H1 (cell line): ENCODE results near the gene UCN3. TPM values are rescaled to one million over a fixed set of nuclear protein-coding genes. Genes with fewer than 3 reads are reported as not detected.

Experiments
- CTCF ChIA-PET: fragments of 300-600 bp; sonication (Branson Sonifier 250); formaldehyde crosslinking; loops from one replicate; lab custom pipeline; 2021; ENCODE audit not compliant: partially characterized antibody; lab: Charles Lee
- POLR2A ChIA-PET: fragments of 300-600 bp; sonication (Branson Sonifier 250); formaldehyde crosslinking; loops from one replicate; lab custom pipeline; 2021; ENCODE audit warnings: inconsistent platforms; ENCODE audit not compliant: partially characterized antibody; lab: Charles Lee
- DNase-seq, 2 experiments: peaks; one replicate each; pipeline versions ENCODE4 v3.0.0 to v3.0.0-alpha.2; 2010 to 2022; ENCODE audit warnings: low spot score in 2 of 2, low read depth in 1 of 2, mixed read lengths in 1 of 2
- FAIRE-seq: peaks from 2 replicates; lab custom pipeline; 2011; peaks lifted over from hg19 to GRCh38; lab: Jason Lieb, UNC
- H2AFZ ChIP-seq: 2 replicates; pipeline ENCODE4 v1.8.1; 2012; ENCODE audit warnings: low read length, inconsistent platforms
- H2AK5ac ChIP-seq: 2 replicates; pipeline ENCODE4 v1.6.1; 2013; ENCODE audit warnings: low read depth, low read length
- H2BK120ac ChIP-seq: replicated peaks from 2 replicates; pipeline ENCODE3; 2013; ENCODE audit warnings: low read depth, low read length, inconsistent platforms
- H2BK12ac ChIP-seq: 2 replicates; pipeline ENCODE4 v1.6.1; 2013; ENCODE audit warnings: low read depth, low read length
- H2BK15ac ChIP-seq: 2 replicates; pipeline ENCODE4 v1.6.1; 2013; ENCODE audit warnings: low read length
- H2BK20ac ChIP-seq: 2 replicates; pipeline ENCODE4 v1.6.1; 2013; ENCODE audit warnings: low read length
- H2BK5ac ChIP-seq: 2 replicates; pipeline ENCODE4 v1.6.1; 2013; ENCODE audit warnings: low read depth, low read length
- H3K14ac ChIP-seq: 2 replicates; pipeline ENCODE4 v1.6.1; 2013; ENCODE audit warnings: inconsistent platforms; ENCODE audit not compliant: insufficient read length
- H3K18ac ChIP-seq: 2 replicates; pipeline ENCODE4 v1.6.1; 2013; ENCODE audit warnings: low read length; ENCODE audit errors: extremely low read depth
- H3K23ac ChIP-seq: 2 replicates; pipeline ENCODE4 v1.6.1; 2013; ENCODE audit warnings: inconsistent platforms; ENCODE audit not compliant: insufficient read length
- H3K23me2 ChIP-seq: 2 replicates; pipeline ENCODE4 v1.6.1; 2013; ENCODE audit warnings: low read depth, low read length
- H3K27ac ChIP-seq: 2 replicates; pipeline ENCODE4 v1.6.1; 2011; ENCODE audit warnings: low read depth, low read length, inconsistent platforms
- H3K27me3 ChIP-seq, 4 experiments: replicated peaks in 1 of 4; 1 replicate in 1 of 4; 2 replicates in 3 of 4; pipeline versions ENCODE4 v1.6.1 to v1.8.1; 2011 to 2013; ENCODE audit warnings: low read length in 3 of 4, mild to moderate bottlenecking in 3 of 4, inconsistent platforms in 2 of 4, mixed read lengths in 2 of 4, moderate library complexity in 1 of 4; ENCODE audit not compliant: control insufficient read depth in 3 of 4, insufficient read depth in 3 of 4; ENCODE audit errors: extremely low read depth in 1 of 4
- H3K36me3 ChIP-seq, 4 experiments: 2 replicates each; pipeline versions ENCODE4 v1.6.1 to v1.8.1; 2011 to 2013; ENCODE audit warnings: mild to moderate bottlenecking in 4 of 4, low read length in 3 of 4, moderate library complexity in 2 of 4, control low read depth in 1 of 4, inconsistent platforms in 1 of 4; ENCODE audit not compliant: insufficient read depth in 4 of 4, control insufficient read depth in 2 of 4
- H3K4ac ChIP-seq: replicated peaks from 2 replicates; pipeline ENCODE3; 2013; ENCODE audit warnings: low read length, low read depth, mixed read lengths, inconsistent platforms; ENCODE audit not compliant: insufficient read length
- H3K4me1 ChIP-seq, 4 experiments: replicated peaks in 1 of 4; 1 replicate in 1 of 4; 2 replicates in 3 of 4; pipeline versions ENCODE4 v1.6.1 to v1.8.1; 2011 to 2013; ENCODE audit warnings: low read length in 3 of 4, inconsistent platforms in 2 of 4, mixed read lengths in 1 of 4; ENCODE audit not compliant: insufficient read depth in 4 of 4, control insufficient read depth in 3 of 4
- H3K4me2 ChIP-seq, 2 experiments: 2 replicates each; pipeline versions ENCODE4 v1.6.1 to v1.8.1; 2011 to 2013; ENCODE audit warnings: low read depth in 2 of 2, low read length in 2 of 2, control low read depth in 1 of 2, inconsistent platforms in 1 of 2, mild to moderate bottlenecking in 1 of 2; ENCODE audit not compliant: insufficient read depth in 1 of 2
- H3K4me3 ChIP-seq, 4 experiments: fragments of 200-600, 300-600 bp in 1 of 4; sonication (generic), shearing (Covaris generic), sonication (Bioruptor Twin) in 1 of 4; 2 replicates each; pipeline versions ENCODE4 v1.5.1 to v1.8.1; 2011 to 2016; ENCODE audit warnings: low read length in 4 of 4, low read depth in 3 of 4, control low read depth in 2 of 4, inconsistent platforms in 2 of 4, mild to moderate bottlenecking in 2 of 4, mixed read lengths in 1 of 4, moderate library complexity in 1 of 4; ENCODE audit not compliant: insufficient read depth in 2 of 4; ENCODE audit errors: extremely low read depth in 1 of 4
- H3K56ac ChIP-seq: replicated peaks from 2 replicates; pipeline ENCODE3; 2013; ENCODE audit warnings: low read depth, mild to moderate bottlenecking, mixed read lengths, low read length, inconsistent platforms; ENCODE audit not compliant: insufficient read length
- H3K79me1 ChIP-seq: 2 replicates; pipeline ENCODE4 v1.6.1; 2013; ENCODE audit warnings: low read depth, low read length, control low read depth
- H3K79me2 ChIP-seq, 2 experiments: 2 replicates each; pipeline versions ENCODE4 v1.6.1 to v1.8.1; 2012 to 2013; ENCODE audit warnings: low read length in 2 of 2, mild to moderate bottlenecking in 2 of 2, inconsistent platforms in 1 of 2; ENCODE audit not compliant: insufficient read depth in 2 of 2, control insufficient read depth in 1 of 2
- H3K9ac ChIP-seq, 4 experiments: replicated peaks in 1 of 4; 1 replicate in 1 of 4; 2 replicates in 3 of 4; pipeline versions ENCODE4 v1.6.1 to v1.8.1; 2011 to 2013; ENCODE audit warnings: low read depth in 3 of 4, low read length in 3 of 4, control low read depth in 2 of 4, mild to moderate bottlenecking in 2 of 4, moderate library complexity in 2 of 4, inconsistent platforms in 1 of 4; ENCODE audit errors: extremely low read depth in 1 of 4
- H3K9me3 ChIP-seq, 2 experiments: 2 replicates each; pipeline versions ENCODE4 v1.6.1 to v1.8.1; 2012 to 2013; ENCODE audit warnings: mild to moderate bottlenecking in 2 of 2, moderate library complexity in 2 of 2, control low read depth in 1 of 2, inconsistent platforms in 1 of 2, low read depth in 1 of 2, low read length in 1 of 2, mixed read lengths in 1 of 2; ENCODE audit not compliant: insufficient read depth in 2 of 2
- H4K20me1 ChIP-seq, 2 experiments: replicated peaks in 1 of 2; 2 replicates each; pipeline versions ENCODE3 to v1.8.1; 2011 to 2013; ENCODE audit warnings: inconsistent platforms in 2 of 2, low read length in 2 of 2, mild to moderate bottlenecking in 1 of 2; ENCODE audit not compliant: insufficient read depth in 2 of 2, control insufficient read depth in 1 of 2
- H4K5ac ChIP-seq: 2 replicates; pipeline ENCODE4 v1.6.1; 2013; ENCODE audit warnings: low read length, low read depth, mixed read lengths, inconsistent platforms; ENCODE audit not compliant: insufficient read length
- H4K8ac ChIP-seq: 2 replicates; pipeline ENCODE4 v1.8.0; 2013; ENCODE audit warnings: mild to moderate bottlenecking, moderate library complexity, low read length, inconsistent platforms; ENCODE audit not compliant: insufficient read depth; ENCODE audit errors: extremely low read depth
- H4K91ac ChIP-seq: replicated peaks from 2 replicates; pipeline ENCODE3; 2013; ENCODE audit warnings: low read length, mixed read lengths, inconsistent platforms; ENCODE audit not compliant: insufficient read length
- NANOG ChIP-seq: IDR thresholded peaks from 2 replicates; pipeline ENCODE4 v1.6.1; 2011; ENCODE audit warnings: low read length, low read depth, mild to moderate bottlenecking, inconsistent platforms; ENCODE audit not compliant: insufficient read depth, poor library complexity, severe bottlenecking
- WGBS, 2 experiments: shearing (Covaris generic) in 1 of 2; methylation state at CpG; one replicate each; pipeline versions ENCODE4 v1.1.6 to v1.1.7; 2013 to 2015; ENCODE audit warnings: low lambda C conversion rate in 2 of 2, mixed read lengths in 2 of 2, inconsistent platforms in 1 of 2, low coverage in 1 of 2, missing lambda C conversion rate in 1 of 2; ENCODE audit not compliant: insufficient replicate concordance in 2 of 2, insufficient coverage in 1 of 2, insufficient read length in 1 of 2; ENCODE audit errors: extremely low coverage in 1 of 2, missing lambda C conversion rate in 1 of 2; 5-methylcytosine and 5-hydroxymethylcytosine counted together
- polyA plus RNA-seq, 7 experiments: library from polyadenylated mRNA; depleted of rRNA in 3 of 7; stranded (reverse) in 5 of 7; unstranded in 2 of 7; fragments of >200 nt in 5 of 7; fragments of 200-250 nt in 2 of 7; gene quantifications; 1 replicate in 5 of 7; 2 replicates in 1 of 7; 4 replicates in 1 of 7; pipeline versions ENCODE4 v1.2.1 to v1.2.3, GENCODE V29; 2011 to 2013; ENCODE audit warnings: missing spikeins in 2 of 7, mixed read lengths in 2 of 7
- total RNA-seq: library from RNA; stranded (reverse); fragmentation: NEBNext Ultra II Directional; extraction: Animal tissue kit (Norgen Biotek cat#: 25700); gene quantifications from 2 replicates; pipeline ENCODE4 v1.2.1, GENCODE V29; 2021

UCN3 gene
- total and polyA plus RNA-seq, 2 of the 8 experiments (the other 6 are each of a cell fraction or from before 2014, with no cell fraction given): not detected

DNA sequence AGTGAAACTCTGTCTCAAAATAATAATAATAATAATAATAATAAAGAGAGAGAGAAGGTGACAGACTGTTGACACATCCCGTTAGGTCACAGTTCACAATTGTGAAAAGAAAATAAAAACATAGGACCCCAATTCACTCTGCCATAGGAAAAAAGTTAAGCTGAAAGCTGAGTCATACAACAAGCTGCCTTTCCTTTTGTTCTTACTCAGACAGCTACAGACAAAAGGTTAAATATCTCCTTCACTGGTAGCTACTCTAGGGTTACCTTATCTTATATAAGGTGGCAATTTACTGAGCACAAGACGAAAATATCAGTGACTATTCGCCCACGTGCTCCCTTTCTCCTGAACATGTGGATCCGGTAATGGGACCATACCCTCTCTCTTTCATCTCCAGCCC lies 22.4 kb downstream of the UCN3 start:
- 86% methylated on average over 5 of the region's 5 CpGs; no CpG with 5 or more reads in 1 of the 2 experiments for WGBS, 2 experiments
- H4K8ac ChIP-seq: no peak overlapping the region
- H2BK120ac ChIP-seq: no peak overlapping the region
- no peak overlapping the region for H2BK12ac ChIP-seq
- no peak overlapping the region for H3K18ac ChIP-seq
- POLR2A ChIA-PET: no interaction called here
- H3K23me2 ChIP-seq: no peaks in the 10 kb centered on the region
- no peak overlapping the region for H3K4ac ChIP-seq
- no peak overlapping the region for H3K23ac ChIP-seq
- H3K9me3 ChIP-seq: peaks cover 18 to 26% of the 10 kb centered on the region in 2 experiments; a peak in 3 of 4 replicates
- no peak overlapping the region for H2BK20ac ChIP-seq
- no peaks in the 10 kb centered on the region for H3K79me2 ChIP-seq
- no peak overlapping the region for H3K14ac ChIP-seq
- DNase-seq (no peak), FAIRE-seq (no peak)
- H3K56ac ChIP-seq: no peak overlapping the region
- H3K27me3 ChIP-seq: no peaks in the 10 kb centered on the region
- CTCF ChIA-PET: interaction anchor here (1.0 to 1.4 kb wide), 2 partner anchors 24 to 50 kb away, joined by 3 read pairs; no protein-coding TSS in a partner anchor
- H4K20me1 ChIP-seq: no peaks in the 10 kb centered on the region
- no peak overlapping the region for H3K27ac ChIP-seq
- H4K91ac ChIP-seq: no peak overlapping the region
- no peak overlapping the region for H3K9ac ChIP-seq
- H3K4me2 ChIP-seq: no peak overlapping the region
- no peak for TF ChIP-seq NANOG
- no peak overlapping the region for H3K4me3 ChIP-seq
- no peak overlapping the region for H2BK15ac ChIP-seq
- no peak overlapping the region for H2BK5ac ChIP-seq
- H2AK5ac ChIP-seq: no peak overlapping the region
- H2AFZ ChIP-seq: no peak overlapping the region
- H4K5ac ChIP-seq: no peak overlapping the region
- no peaks in the 10 kb centered on the region for H3K36me3 ChIP-seq
- no peaks in the 10 kb centered on the region; a peak in 1 of 7 replicates for H3K4me1 ChIP-seq
- no peaks in the 10 kb centered on the region for H3K79me1 ChIP-seq
